Endothelial cell of umbilical vein (primary cell): ENCODE measurements around the gene NEO1. TPM values are rescaled to one million over a fixed set of nuclear protein-coding genes. Genes with fewer than 3 reads are reported as not detected.

Source experiments
- BruUV-seq: library from RNA; stranded (reverse); fragments of 400-500 nt; replicated peaks from 2 replicates; lab custom pipeline; 2021; lab: Mats Ljungman, UMichigan
- CTCF ChIA-PET: fragments of 300-600, 350-600 bp; sonication (Branson Sonifier 250); formaldehyde crosslinking; loops from one replicate; lab custom pipeline; 2021; ENCODE audit warnings: antibody characterized with exemption, inconsistent platforms; lab: Charles Lee
- POLR2A ChIA-PET: fragments of 300-600, 350-600 bp; sonication (Branson Sonifier 250); formaldehyde crosslinking; loops from one replicate; lab custom pipeline; 2021; ENCODE audit warnings: antibody characterized with exemption, inconsistent platforms; lab: Charles Lee
- DNase-seq: peaks from one replicate; pipeline ENCODE4 v3.0.0-alpha.2; 2011; ENCODE audit warnings: low read depth, low spot score
- FAIRE-seq: peaks from 2 replicates; lab custom pipeline; 2011; peaks lifted over from hg19 to GRCh38; lab: Jason Lieb, UNC
- H2AFZ ChIP-seq: 2 replicates; pipeline ENCODE4 v1.6.0; 2012; ENCODE audit warnings: low read depth, low read length, control low read depth, inconsistent platforms
- H3K27ac ChIP-seq: 2 replicates; pipeline ENCODE4 v1.5.1; 2011; ENCODE audit warnings: low read depth, mild to moderate bottlenecking, control low read depth, low read length, moderate library complexity; ENCODE audit not compliant: insufficient read depth
- H3K27me3 ChIP-seq, 2 experiments: 2 replicates each; pipeline versions ENCODE4 v1.6.0 to v1.6.1; 2011; ENCODE audit warnings: low read length in 2 of 2, mixed read lengths in 1 of 2; ENCODE audit not compliant: control insufficient read depth in 2 of 2, insufficient read depth in 2 of 2
- H3K36me3 ChIP-seq, 2 experiments: 2 replicates in 1 of 2; 3 replicates in 1 of 2; pipeline ENCODE4 v1.5.1; 2011; ENCODE audit warnings: low read length in 2 of 2, mild to moderate bottlenecking in 1 of 2, moderate library complexity in 1 of 2; ENCODE audit not compliant: control insufficient read depth in 2 of 2, insufficient read depth in 2 of 2; ENCODE audit errors: extremely low read depth in 1 of 2
- H3K4me1 ChIP-seq: 3 replicates; pipeline ENCODE4 v1.5.1; 2011; ENCODE audit warnings: mild to moderate bottlenecking, low read length; ENCODE audit not compliant: control insufficient read depth, insufficient read depth; ENCODE audit errors: extremely low read depth
- H3K4me2 ChIP-seq: 2 replicates; pipeline ENCODE4 v1.6.1; 2011; ENCODE audit warnings: low read length, control low read depth, mixed read lengths; ENCODE audit not compliant: insufficient read depth
- H3K4me3 ChIP-seq, 3 experiments: fragments of 200-600 bp in 1 of 3; sonication (generic), shearing (Covaris generic) in 1 of 3; replicated peaks in 1 of 3; 2 replicates each; pipeline ENCODE4 v1.5.1; 2011 to 2016; ENCODE audit warnings: control low read depth in 3 of 3, low read length in 3 of 3, mild to moderate bottlenecking in 2 of 3, inconsistent platforms in 1 of 3, low read depth in 1 of 3, moderate library complexity in 1 of 3; ENCODE audit not compliant: insufficient read depth in 1 of 3
- H3K79me2 ChIP-seq: 2 replicates; pipeline ENCODE4 v1.6.0; 2012; ENCODE audit warnings: low read length, inconsistent platforms; ENCODE audit not compliant: control insufficient read depth, insufficient read depth
- H3K9ac ChIP-seq: replicated peaks from 2 replicates; pipeline ENCODE3; 2011; ENCODE audit warnings: low read length, control low read depth; ENCODE audit not compliant: insufficient read depth; ENCODE audit errors: extremely low read depth
- H3K9me1 ChIP-seq: replicated peaks from 3 replicates; pipeline ENCODE4 v1.6.0; 2011; ENCODE audit warnings: mild to moderate bottlenecking, low read length; ENCODE audit not compliant: control insufficient read depth, insufficient read depth; ENCODE audit errors: extremely low read depth
- H3K9me3 ChIP-seq: replicated peaks from 2 replicates; pipeline ENCODE4 v1.5.1; 2012; ENCODE audit warnings: low read length, inconsistent platforms; ENCODE audit not compliant: control insufficient read depth, insufficient read depth
- H4K20me1 ChIP-seq: replicated peaks from 2 replicates; pipeline ENCODE3; 2011; ENCODE audit warnings: mild to moderate bottlenecking, low read length; ENCODE audit not compliant: control insufficient read depth, insufficient read depth; ENCODE audit errors: extremely low read depth
- GATA2 ChIP-seq: IDR thresholded peaks from 2 replicates; pipeline ENCODE4 v1.7.0; 2011; ENCODE audit warnings: low read depth, mild to moderate bottlenecking, moderate library complexity, mixed read lengths, low read length; ENCODE audit not compliant: insufficient read length, insufficient read depth
- JUN ChIP-seq: IDR thresholded peaks from 2 replicates; pipeline ENCODE4 v1.6.1; 2011; ENCODE audit warnings: borderline replicate concordance, low read depth; ENCODE audit not compliant: insufficient read length, insufficient read depth
- MAX ChIP-seq: IDR thresholded peaks from 2 replicates; pipeline ENCODE4 v1.6.1; 2011; ENCODE audit not compliant: insufficient read depth, insufficient read length
- MYC ChIP-seq: IDR thresholded peaks from one replicate; pipeline ENCODE4 v1.6.1; 2011; ENCODE audit warnings: mild to moderate bottlenecking, low read depth, low read length
- dilution Hi-C: fragments of 300-500 bp; cut with MboI; formaldehyde crosslinking; loops from one replicate; pipeline ENCODE4 v1.15.0; 2019; ENCODE audit warnings: low sequenced_read_pairs; ENCODE audit not compliant: extremely low pct_ligation_motif_present
- intact Hi-C: fragments of 100-400 bp; cut with micrococcal nuclease; formaldehyde crosslinking; loops from one replicate; pipeline ENCODE4 v1.10.0; 2022
- polyA plus RNA-seq, 4 experiments: library from polyadenylated mRNA; depleted of rRNA in 3 of 4; stranded (reverse) in 3 of 4; unstranded in 1 of 4; fragments of >200 nt; gene quantifications; 2 replicates each; pipeline versions ENCODE4 v1.2.1 to v1.2.3, GENCODE V29; 2011 to 2012; ENCODE audit warnings: missing spikeins in 1 of 4
- total RNA-seq: library from RNA; stranded (reverse); gene quantifications from 2 replicates; pipeline ENCODE4 v1.2.3, GENCODE V29; 2021

NEO1 gene
- total and polyA plus RNA-seq, 2 donors (not counting 3 experiments of a cell fraction or from before 2014, with no cell fraction given) = 0.12 to 0.35 TPM

DNA sequence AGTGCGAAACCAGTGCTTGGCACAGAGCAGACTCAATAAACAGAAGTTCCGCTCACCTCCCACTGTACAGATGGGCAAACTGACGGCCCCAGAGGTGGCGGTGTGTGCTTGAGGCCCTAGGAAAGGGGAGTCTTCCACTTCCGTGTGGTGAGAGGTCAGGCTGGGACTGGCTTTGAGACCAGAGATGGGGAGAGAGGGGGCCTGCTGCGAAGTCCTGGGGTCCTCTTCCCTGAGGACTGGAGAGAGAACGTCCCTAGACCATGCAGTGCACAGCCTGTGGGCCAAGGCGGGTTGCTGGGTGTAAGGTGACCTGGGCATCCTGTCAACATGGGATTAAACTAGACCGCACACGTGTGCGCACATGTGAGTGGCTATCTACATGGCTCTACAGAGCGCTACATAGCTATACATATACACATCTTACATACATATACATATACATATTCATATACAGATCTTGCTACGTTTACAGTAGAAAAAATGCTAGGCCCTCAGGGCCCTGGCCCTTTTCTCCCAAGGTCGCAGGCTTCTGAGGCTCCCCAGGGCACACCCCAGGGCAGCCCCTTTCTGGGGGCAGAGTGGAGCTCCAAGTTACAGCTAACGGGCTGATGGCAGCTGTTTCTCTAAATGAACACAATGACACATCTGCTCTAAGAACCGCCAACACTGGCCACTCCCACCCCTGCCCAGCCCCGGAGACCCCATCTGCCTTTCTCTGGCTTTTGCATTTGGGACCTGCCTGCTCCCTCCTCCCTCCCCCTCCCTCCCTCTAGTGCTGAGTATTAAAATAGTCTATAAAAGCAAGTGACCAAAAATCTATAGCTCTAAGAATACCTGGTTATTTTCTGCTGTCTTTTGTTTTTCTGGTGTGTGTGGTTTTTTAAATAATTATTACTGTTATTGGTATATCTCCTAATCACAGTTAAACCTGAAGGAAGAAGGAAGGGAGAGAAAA is 269.5 kb downstream of the NEO1 start:
- Histone ChIP-seq H3K4me1 (no peaks in the 10 kb centered on the region), H2AFZ (no peak overlapping the region), H3K9me3 (no peaks in the 10 kb centered on the region), H3K9ac (no peak overlapping the region), H3K9me1 (no peaks in the 10 kb centered on the region), H3K27me3 (no peaks in the 10 kb centered on the region), H3K4me2 (no peak overlapping the region), H3K36me3 (no peaks in the 10 kb centered on the region), H4K20me1 (no peaks in the 10 kb centered on the region), H3K79me2 (no peaks in the 10 kb centered on the region), H3K27ac (no peak overlapping the region), H3K4me3 (no peak overlapping the region)
- dilution Hi-C loops = no loop called here
- BruUV-seq = no TSS peak
- TF ChIP-seq MYC (no peak), GATA2 (no peak)
- FAIRE-seq (no peak), DNase-seq (no peak)
- CTCF ChIA-PET = no interaction called here
- intact Hi-C loops = no loop called here
- POLR2A ChIA-PET = no interaction called here

GRCh38 chr15:73322665-73323373 is 270.6 kb downstream of the NEO1 start:
- ChIA-PET POLR2A (no interaction called here), CTCF (no interaction called here)
- no peak overlapping the region for H2AFZ ChIP-seq
- H3K4me2 ChIP-seq = no peak overlapping the region
- no peaks in the 10 kb centered on the region for H4K20me1 ChIP-seq
- TF ChIP-seq JUN = no peak
- no peak for TF ChIP-seq MAX
- no peak for TF ChIP-seq GATA2
- no peak overlapping the region for H3K27ac ChIP-seq
- no TSS peak for BruUV-seq
- H3K4me1 ChIP-seq = no peaks in the 10 kb centered on the region
- H3K9me1 ChIP-seq = no peaks in the 10 kb centered on the region
- dilution Hi-C loops = no loop called here
- H3K27me3 ChIP-seq = no peaks in the 10 kb centered on the region
- DNase-seq (no peak), FAIRE-seq (no peak)
- no peak overlapping the region for H3K4me3 ChIP-seq
- H3K9me3 ChIP-seq = no peaks in the 10 kb centered on the region
- no peak overlapping the region for H3K9ac ChIP-seq
- intact Hi-C loops = no loop called here
- H3K79me2 ChIP-seq = no peaks in the 10 kb centered on the region
- H3K36me3 ChIP-seq = no peaks in the 10 kb centered on the region
